Testis (tissue), 2 donors: ENCODE data around the gene ASXL1.

Experiments
- CTCF ChIP-seq, 3 experiments: fragments of 450-650 bp in 2 of 3; fragments of 200-600 bp in 1 of 3; sonication (generic) in 1 of 3; IDR thresholded peaks; one replicate each; pipeline ENCODE4 v1.5.1; 2016 to 2019; ENCODE audit warnings: antibody characterized with exemption in 3 of 3, mild to moderate bottlenecking in 2 of 3, moderate library complexity in 1 of 3
- POLR2A ChIP-seq: fragments of 450-650 bp; IDR thresholded peaks from one replicate; pipeline ENCODE4 v1.6.1; 2017; ENCODE audit warnings: antibody characterized with exemption, mild to moderate bottlenecking, moderate library complexity

- TF ChIP-seq CTCF (IDR thresholded peaks at IDR 0.05): no peak
- no peak for TF ChIP-seq POLR2A
These were observed 31.7 kb upstream of the ASXL1 start for GRCh38 chr20:32326504-32326845.
